Activated T-cell treated with anti-CD3 and anti-CD28 coated beads for 24 hours (primary cell): ENCODE results near the gene ZFYVE27.

Source experiments
- DNase-seq: peaks from one replicate; pipeline ENCODE4 v3.0.0-alpha.2; 2020; ENCODE audit warnings: low read depth

The ZFYVE27 gene

GRCh38 chr10:97771055-97771891, 34.3 kb downstream of the ZFYVE27 start:
- no peak for DNase-seq

GRCh38 chr10:97771913-97772823, 35.2 kb downstream of the ZFYVE27 start, which contains the start of gene SFRP5:
Gene SFRP5 (minus strand): TSS chr10:97771999. CDS start chr10:97771833, 166 bp downstream.
- no peak for DNase-seq

GRCh38 chr10:97773096-97773495, 36.2 kb downstream of the ZFYVE27 start:
- DNase-seq = no peak

- no peak for DNase-seq
Observed at GRCh38 chr10:97774811-97775294, 37.9 kb downstream of the ZFYVE27 start.

- no peak for DNase-seq
Observed at GRCh38 chr10:97777143-97777542, 40.2 kb downstream of the ZFYVE27 start.

GRCh38 chr10:97778452-97779302, 41.7 kb downstream of the ZFYVE27 start:
- no peak for DNase-seq

- no peak for DNase-seq
Observed at GRCh38 chr10:97779492-97779891, 42.6 kb downstream of the ZFYVE27 start.

GRCh38 chr10:97779975-97780374, 43.0 kb downstream of the ZFYVE27 start:
- no peak for DNase-seq

GRCh38 chr10:97780841-97781617, 44.1 kb downstream of the ZFYVE27 start:
- DNase-seq = no peak

GRCh38 chr10:97781618-97782331, 44.8 kb downstream of the ZFYVE27 start:
- no peak for DNase-seq

GRCh38 chr10:97782455-97783228, 45.7 kb downstream of the ZFYVE27 start:
- DNase-seq = no peak

GRCh38 chr10:97784200-97784810, 47.4 kb downstream of the ZFYVE27 start:
- no peak for DNase-seq

- no peak for DNase-seq
Observed at GRCh38 chr10:97785231-97785630, 48.3 kb downstream of the ZFYVE27 start.

- no peak for DNase-seq
Observed at GRCh38 chr10:97785731-97786130, 48.8 kb downstream of the ZFYVE27 start.

GRCh38 chr10:97788552-97789442, 51.9 kb downstream of the ZFYVE27 start:
- DNase-seq = no peak

GRCh38 chr10:97789770-97790397, 53.0 kb downstream of the ZFYVE27 start:
- DNase-seq = no peak
